ENCODE results near the gene DLG2. TPM values are rescaled to one million over a fixed set of nuclear protein-coding genes. Genes with fewer than 3 reads are reported as not detected.

The DLG2 gene
- total RNA-seq, 1 donor from 2014 or later, result 6.7 TPM

- Mint-ChIP-seq H3K9me3 (peaks cover 25% of the 10 kb centered on the region), H3K36me3 (peaks cover 2% of the 10 kb centered on the region), H3K4me3 (no peak overlapping the region), H3K27ac (no peak overlapping the region), H3K27me3 (ENCODE audit: low read depth) (peaks cover 4% of the 10 kb centered on the region), H3K4me1 (no peaks in the 10 kb centered on the region)
- TF ChIP-seq CTCF (IDR thresholded peaks at IDR 0.05; ENCODE audit: unreplicated experiment), result no peak
- DNase-seq (ENCODE audit: low spot score in 2 of 2, unreplicated experiment in 2 of 2), result no peak
Measured at GRCh38 chr11:84804041-84804440, 823.1 kb downstream of the DLG2 start.

GRCh38 chr11:84800755-84801346 lies 826.3 kb downstream of the DLG2 start:
- Mint-ChIP-seq H3K4me3 (no peak overlapping the region), H3K27me3 (ENCODE audit: low read depth) (peaks cover 6% of the 10 kb centered on the region), H3K4me1 (no peaks in the 10 kb centered on the region), H3K9me3 (peaks cover 14% of the 10 kb centered on the region), H3K36me3 (peaks cover 1% of the 10 kb centered on the region), H3K27ac (no peak overlapping the region)
- peak; percentile 46 for TF ChIP-seq CTCF (IDR thresholded peaks at IDR 0.05; ENCODE audit: unreplicated experiment)
- no peak for DNase-seq (ENCODE audit: low spot score in 2 of 2, unreplicated experiment in 2 of 2)

GRCh38 chr11:84799112-84799511 lies 828.0 kb downstream of the DLG2 start:
- H3K36me3 Mint-ChIP-seq, result peaks cover 1% of the 10 kb centered on the region

GRCh38 chr11:84795698-84796097 lies 831.4 kb downstream of the DLG2 start:
- Mint-ChIP-seq H3K27ac (no peak overlapping the region), H3K4me3 (no peak overlapping the region), H3K36me3 (peaks cover 1% of the 10 kb centered on the region), H3K9me3 (peaks cover 12% of the 10 kb centered on the region), H3K27me3 (ENCODE audit: low read depth) (peaks cover 21% of the 10 kb centered on the region), H3K4me1 (no peaks in the 10 kb centered on the region)
- TF ChIP-seq CTCF (IDR thresholded peaks at IDR 0.05; ENCODE audit: unreplicated experiment), result no peak
- no peak for DNase-seq (ENCODE audit: low spot score in 2 of 2, unreplicated experiment in 2 of 2)

More at GRCh38 chr11:84799112-84799511, 828.0 kb downstream of the DLG2 start:
- Mint-ChIP-seq H3K4me3 (no peak overlapping the region), H3K27ac (no peak overlapping the region), H3K27me3 (ENCODE audit: low read depth) (peaks cover 12% of the 10 kb centered on the region), H3K4me1 (no peaks in the 10 kb centered on the region), H3K9me3 (peaks cover 5% of the 10 kb centered on the region)
- DNase-seq (ENCODE audit: low spot score in 2 of 2, unreplicated experiment in 2 of 2), result no peak
- no peak for TF ChIP-seq CTCF (IDR thresholded peaks at IDR 0.05; ENCODE audit: unreplicated experiment)

- no peaks in the 10 kb centered on the region for H3K4me1 Mint-ChIP-seq
- no peak overlapping the region for H3K27ac Mint-ChIP-seq
- no peak overlapping the region for H3K4me3 Mint-ChIP-seq
- peaks cover 21% of the 10 kb centered on the region for H3K27me3 Mint-ChIP-seq (ENCODE audit: low read depth)
- DNase-seq (ENCODE audit: low spot score in 2 of 2, unreplicated experiment in 2 of 2), result no peak
- peaks cover 12% of the 10 kb centered on the region for H3K9me3 Mint-ChIP-seq
- peaks cover 1% of the 10 kb centered on the region for H3K36me3 Mint-ChIP-seq
- no peak for TF ChIP-seq CTCF (IDR thresholded peaks at IDR 0.05; ENCODE audit: unreplicated experiment)
Measured at GRCh38 chr11:84794663-84795443, 832.3 kb downstream of the DLG2 start.

Data from mesothelial cell of epicardium (in vitro differentiated cells).